Neural cell (in vitro differentiated cells): ENCODE measurements around the gene PDE11A. TPM values are rescaled to one million over a fixed set of nuclear protein-coding genes. Genes with fewer than 3 reads are reported as not detected.

Experiments
- H2AFZ ChIP-seq: fragments of 200-600, 300-800 bp; sonication (generic), shearing (Covaris generic); 2 replicates; pipeline ENCODE4 v1.6.0; 2014; ENCODE audit warnings: low read depth, mild to moderate bottlenecking, antibody characterized with exemption, low read length, moderate library complexity
- H3F3A ChIP-seq: fragments of 200-600 bp; shearing (Covaris generic); 2 replicates; pipeline ENCODE4 v1.6.1; 2016; ENCODE audit warnings: mild to moderate bottlenecking, moderate library complexity, mixed read lengths, antibody characterized with exemption, low read length; ENCODE audit not compliant: insufficient read depth, poor library complexity, severe bottlenecking
- H3K27ac ChIP-seq: fragments of 200-600, 300-800 bp; sonication (generic), shearing (Covaris generic); 2 replicates; pipeline ENCODE4 v1.5.1; 2014; ENCODE audit warnings: mild to moderate bottlenecking, low read length, moderate library complexity
- H3K27me3 ChIP-seq: fragments of 300-800, 200-600 bp; sonication (generic), shearing (Covaris generic); 2 replicates; pipeline ENCODE4 v1.6.0; 2014; ENCODE audit warnings: mild to moderate bottlenecking, low read depth, low read length, moderate library complexity; ENCODE audit not compliant: insufficient read depth
- H3K36me3 ChIP-seq: fragments of 300-800, 200-600 bp; sonication (generic), shearing (Covaris generic); 2 replicates; pipeline ENCODE4 v1.5.1; 2014; ENCODE audit warnings: mild to moderate bottlenecking, antibody characterized with exemption, low read length, moderate library complexity; ENCODE audit not compliant: insufficient read depth
- H3K4me2 ChIP-seq: fragments of 300-800, 200-600 bp; sonication (generic), shearing (Covaris generic); 2 replicates; pipeline ENCODE4 v1.6.0; 2014; ENCODE audit warnings: mild to moderate bottlenecking, low read length
- H3K4me3 ChIP-seq: fragments of 300-800, 200-600 bp; sonication (generic), shearing (Covaris generic); 2 replicates; pipeline ENCODE4 v1.5.1; 2014; ENCODE audit warnings: mild to moderate bottlenecking, low read length, moderate library complexity
- H3K79me2 ChIP-seq: fragments of 200-600 bp; shearing (Covaris generic); replicated peaks from 2 replicates; pipeline ENCODE4 v1.6.0; 2014; ENCODE audit warnings: mild to moderate bottlenecking, low read length, moderate library complexity; ENCODE audit not compliant: insufficient read depth
- H3K9ac ChIP-seq: fragments of 300-800, 200-600 bp; sonication (generic), shearing (Covaris generic); 2 replicates; pipeline ENCODE4 v1.6.1; 2016; ENCODE audit warnings: mild to moderate bottlenecking, low read length, mixed read lengths
- H3K9me2 ChIP-seq: fragments of 200-600 bp; shearing (Covaris generic); 2 replicates; pipeline ENCODE4 v1.6.1; 2016; ENCODE audit warnings: mild to moderate bottlenecking, low read length, mixed read lengths; ENCODE audit not compliant: insufficient read depth
- H3K9me3 ChIP-seq: fragments of 200-600, 300-800 bp; sonication (generic), shearing (Covaris generic); 2 replicates; pipeline ENCODE4 v1.6.1; 2016; ENCODE audit warnings: mild to moderate bottlenecking, mixed run types, low read length, moderate library complexity, mixed read lengths
- H4K20me1 ChIP-seq: fragments of 200-600 bp; shearing (Covaris generic); 2 replicates; pipeline ENCODE4 v1.6.1; 2016; ENCODE audit warnings: mild to moderate bottlenecking, mixed run types; ENCODE audit not compliant: insufficient read depth
- EP300 ChIP-seq: fragments of 450-650 bp; conservative IDR thresholded peaks from 2 replicates; pipeline ENCODE4 v1.6.1; 2014; ENCODE audit warnings: antibody characterized with exemption, mild to moderate bottlenecking, moderate library complexity; ENCODE audit not compliant: poor library complexity, severe bottlenecking
- EZH2 ChIP-seq: fragments of 200-600, 300-800 bp; shearing (Covaris generic), sonication (generic); IDR thresholded peaks from 2 replicates; pipeline ENCODE4 v1.6.1; 2014; ENCODE audit warnings: antibody characterized with exemption, low read length, borderline replicate concordance, mild to moderate bottlenecking; ENCODE audit not compliant: insufficient read depth, poor library complexity, severe bottlenecking
- MXI1 ChIP-seq: fragments of 450-650 bp; conservative IDR thresholded peaks from 2 replicates; pipeline ENCODE4 v1.6.1; 2014; ENCODE audit warnings: antibody characterized with exemption, mild to moderate bottlenecking; ENCODE audit not compliant: poor library complexity, severe bottlenecking
- POLR2AphosphoS5 ChIP-seq: IDR thresholded peaks from 2 replicates; pipeline ENCODE4 v1.6.1; 2012
- RAD21 ChIP-seq: fragments of 450-650 bp; conservative IDR thresholded peaks from 2 replicates; pipeline ENCODE4 v1.6.1; 2014; ENCODE audit warnings: antibody characterized with exemption, mild to moderate bottlenecking, moderate library complexity
- SMC3 ChIP-seq: fragments of 450-650 bp; conservative IDR thresholded peaks from 2 replicates; pipeline ENCODE4 v1.6.1; 2014; ENCODE audit warnings: antibody characterized with exemption, mild to moderate bottlenecking, moderate library complexity; ENCODE audit not compliant: poor library complexity
- TAF1 ChIP-seq: IDR thresholded peaks from 2 replicates; pipeline ENCODE4 v1.6.1; 2012; ENCODE audit warnings: low read depth
- polyA plus RNA-seq: library from polyadenylated mRNA; depleted of rRNA; stranded (reverse); fragments of >200 nt; gene quantifications from 2 replicates; pipeline ENCODE4 v1.2.3, GENCODE V29; 2014
- TF ChIP-seq, protein P1 (sequence below): fragments of 450-650 bp; IDR thresholded peaks from 2 replicates; pipeline ENCODE4 v1.5.1; 2014; ENCODE audit warnings: antibody characterized with exemption, mild to moderate bottlenecking, moderate library complexity; ENCODE audit not compliant: poor library complexity, severe bottlenecking
- TF ChIP-seq, protein P2 (sequence below): IDR thresholded peaks from 2 replicates; pipeline ENCODE4 v1.6.1; 2012; ENCODE audit warnings: borderline replicate concordance

PDE11A gene
- polyA plus RNA-seq, 1 donor from 2014 or later, result 0.89 TPM

DNA sequence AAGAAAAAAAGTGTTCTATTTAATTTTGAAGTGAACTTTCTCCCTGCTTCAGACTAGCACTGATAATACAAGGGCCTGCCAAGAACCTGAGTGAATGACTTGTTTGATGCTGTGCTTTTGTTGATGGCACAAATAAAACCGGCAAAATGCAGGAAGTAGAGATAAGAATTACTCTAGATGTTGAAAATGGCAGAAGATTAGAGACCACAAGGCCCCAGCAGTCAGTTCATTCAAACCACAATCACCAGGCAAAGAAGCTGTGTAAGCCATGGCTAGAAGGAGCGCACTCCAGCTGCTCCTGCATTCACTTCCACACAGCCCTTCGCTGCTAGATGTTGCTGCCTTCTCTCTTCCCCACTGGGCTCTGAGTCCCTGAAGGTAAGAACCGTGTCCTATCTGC lies 383.0 kb downstream of the PDE11A start:
- no peak overlapping the region for H3K9ac ChIP-seq
- no peaks in the 10 kb centered on the region for H3F3A ChIP-seq
- no peaks in the 10 kb centered on the region for H4K20me1 ChIP-seq
- no peaks in the 10 kb centered on the region for H3K79me2 ChIP-seq
- H3K36me3 ChIP-seq, result no peaks in the 10 kb centered on the region
- H3K27me3 ChIP-seq, result no peaks in the 10 kb centered on the region
- no peak overlapping the region for H3K4me3 ChIP-seq
- H3K9me3 ChIP-seq, result no peaks in the 10 kb centered on the region
- H3K9me2 ChIP-seq, result no peaks in the 10 kb centered on the region
- TF ChIP-seq EP300, result no peak
- H2AFZ ChIP-seq, result no peak overlapping the region
- H3K4me2 ChIP-seq, result no peak overlapping the region
- H3K27ac ChIP-seq, result no peak overlapping the region

DNA sequence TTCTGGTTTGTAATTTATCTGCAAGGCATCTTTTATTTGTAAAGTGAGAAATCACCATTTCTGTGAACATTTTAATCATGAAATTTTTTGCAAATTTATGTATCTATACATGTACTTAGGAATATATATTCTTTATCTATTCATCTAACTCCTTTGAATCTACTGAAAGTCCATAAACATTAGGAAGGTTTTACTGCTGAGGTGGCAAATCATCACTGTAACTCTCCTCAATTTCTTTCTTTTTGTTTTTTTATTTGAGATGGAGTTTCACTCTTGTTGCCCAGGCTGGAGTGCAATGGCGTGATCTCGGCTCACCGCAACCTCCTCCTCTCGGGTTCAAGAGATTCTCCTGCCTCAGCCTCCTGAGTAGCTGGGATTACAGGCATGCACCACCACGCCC lies 383.7 kb downstream of the PDE11A start:
- Histone ChIP-seq H3K9me2 (no peaks in the 10 kb centered on the region), H3K9ac (no peak overlapping the region), H3K4me2 (no peak overlapping the region)

GRCh38 chr2:177683661-177684069 lies 388.9 kb downstream of the PDE11A start:
- H3F3A ChIP-seq, result no peaks in the 10 kb centered on the region

More for the DNA sequence above, 383.7 kb downstream of the PDE11A start:
- no peaks in the 10 kb centered on the region for H3K27me3 ChIP-seq
- no peaks in the 10 kb centered on the region for H3F3A ChIP-seq
- no peaks in the 10 kb centered on the region for H3K36me3 ChIP-seq
- no peak overlapping the region for H3K4me3 ChIP-seq
- TF ChIP-seq RAD21 (no peak), MXI1 (no peak), POLR2AphosphoS5 (no peak), SMC3 (no peak), EZH2 (no peak), TAF1 (no peak), EP300 (no peak)
- TF ChIP-seq, protein P1, sequence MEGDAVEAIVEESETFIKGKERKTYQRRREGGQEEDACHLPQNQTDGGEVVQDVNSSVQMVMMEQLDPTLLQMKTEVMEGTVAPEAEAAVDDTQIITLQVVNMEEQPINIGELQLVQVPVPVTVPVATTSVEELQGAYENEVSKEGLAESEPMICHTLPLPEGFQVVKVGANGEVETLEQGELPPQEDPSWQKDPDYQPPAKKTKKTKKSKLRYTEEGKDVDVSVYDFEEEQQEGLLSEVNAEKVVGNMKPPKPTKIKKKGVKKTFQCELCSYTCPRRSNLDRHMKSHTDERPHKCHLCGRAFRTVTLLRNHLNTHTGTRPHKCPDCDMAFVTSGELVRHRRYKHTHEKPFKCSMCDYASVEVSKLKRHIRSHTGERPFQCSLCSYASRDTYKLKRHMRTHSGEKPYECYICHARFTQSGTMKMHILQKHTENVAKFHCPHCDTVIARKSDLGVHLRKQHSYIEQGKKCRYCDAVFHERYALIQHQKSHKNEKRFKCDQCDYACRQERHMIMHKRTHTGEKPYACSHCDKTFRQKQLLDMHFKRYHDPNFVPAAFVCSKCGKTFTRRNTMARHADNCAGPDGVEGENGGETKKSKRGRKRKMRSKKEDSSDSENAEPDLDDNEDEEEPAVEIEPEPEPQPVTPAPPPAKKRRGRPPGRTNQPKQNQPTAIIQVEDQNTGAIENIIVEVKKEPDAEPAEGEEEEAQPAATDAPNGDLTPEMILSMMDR, result no peak
- TF ChIP-seq, protein P2, sequence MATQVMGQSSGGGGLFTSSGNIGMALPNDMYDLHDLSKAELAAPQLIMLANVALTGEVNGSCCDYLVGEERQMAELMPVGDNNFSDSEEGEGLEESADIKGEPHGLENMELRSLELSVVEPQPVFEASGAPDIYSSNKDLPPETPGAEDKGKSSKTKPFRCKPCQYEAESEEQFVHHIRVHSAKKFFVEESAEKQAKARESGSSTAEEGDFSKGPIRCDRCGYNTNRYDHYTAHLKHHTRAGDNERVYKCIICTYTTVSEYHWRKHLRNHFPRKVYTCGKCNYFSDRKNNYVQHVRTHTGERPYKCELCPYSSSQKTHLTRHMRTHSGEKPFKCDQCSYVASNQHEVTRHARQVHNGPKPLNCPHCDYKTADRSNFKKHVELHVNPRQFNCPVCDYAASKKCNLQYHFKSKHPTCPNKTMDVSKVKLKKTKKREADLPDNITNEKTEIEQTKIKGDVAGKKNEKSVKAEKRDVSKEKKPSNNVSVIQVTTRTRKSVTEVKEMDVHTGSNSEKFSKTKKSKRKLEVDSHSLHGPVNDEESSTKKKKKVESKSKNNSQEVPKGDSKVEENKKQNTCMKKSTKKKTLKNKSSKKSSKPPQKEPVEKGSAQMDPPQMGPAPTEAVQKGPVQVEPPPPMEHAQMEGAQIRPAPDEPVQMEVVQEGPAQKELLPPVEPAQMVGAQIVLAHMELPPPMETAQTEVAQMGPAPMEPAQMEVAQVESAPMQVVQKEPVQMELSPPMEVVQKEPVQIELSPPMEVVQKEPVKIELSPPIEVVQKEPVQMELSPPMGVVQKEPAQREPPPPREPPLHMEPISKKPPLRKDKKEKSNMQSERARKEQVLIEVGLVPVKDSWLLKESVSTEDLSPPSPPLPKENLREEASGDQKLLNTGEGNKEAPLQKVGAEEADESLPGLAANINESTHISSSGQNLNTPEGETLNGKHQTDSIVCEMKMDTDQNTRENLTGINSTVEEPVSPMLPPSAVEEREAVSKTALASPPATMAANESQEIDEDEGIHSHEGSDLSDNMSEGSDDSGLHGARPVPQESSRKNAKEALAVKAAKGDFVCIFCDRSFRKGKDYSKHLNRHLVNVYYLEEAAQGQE, result no peak
- no peaks in the 10 kb centered on the region for H3K79me2 ChIP-seq
- H2AFZ ChIP-seq, result no peak overlapping the region
- H3K27ac ChIP-seq, result no peak overlapping the region
- no peaks in the 10 kb centered on the region for H4K20me1 ChIP-seq
- H3K9me3 ChIP-seq, result no peaks in the 10 kb centered on the region

More at GRCh38 chr2:177683661-177684069, 388.9 kb downstream of the PDE11A start:
- H3K4me3 ChIP-seq, result no peak overlapping the region
- no peaks in the 10 kb centered on the region for H3K9me3 ChIP-seq
- no peaks in the 10 kb centered on the region for H3K27me3 ChIP-seq
- no peaks in the 10 kb centered on the region for H3K9me2 ChIP-seq
- H3K4me2 ChIP-seq, result no peak overlapping the region
- H3K36me3 ChIP-seq, result no peaks in the 10 kb centered on the region
- no peak overlapping the region for H3K9ac ChIP-seq
- H2AFZ ChIP-seq, result no peak overlapping the region
- no peaks in the 10 kb centered on the region for H4K20me1 ChIP-seq
- TF ChIP-seq RAD21, result no peak
- TF ChIP-seq, protein P1, result no peak
- TF ChIP-seq EZH2, result no peak
- TF ChIP-seq TAF1, result no peak
- no peak for TF ChIP-seq EP300
- TF ChIP-seq SMC3, result no peak
- TF ChIP-seq MXI1, result no peak
- no peaks in the 10 kb centered on the region for H3K79me2 ChIP-seq
- H3K27ac ChIP-seq, result no peak overlapping the region
